ENCODE data around the gene TBX18. TPM values are rescaled to one million over a fixed set of nuclear protein-coding genes. Genes with fewer than 3 reads are reported as not detected.

Gene TBX18
- total and polyA plus RNA-seq, 2 donors from 2014 or later: 4.1 TPM; not detected in 1

- FAIRE-seq: no peak
- intact Hi-C loops (cut with DNase I): no loop called here
- H3K9ac ChIP-seq (ENCODE audit: low read length in 3 of 3): no peak overlapping the region
These were observed 68.2 kb downstream of the TBX18 start for GRCh38 chr6:84696166-84696565.

GRCh38 chr6:84691978-84692623 lies 72.3 kb downstream of the TBX18 start:
- H3K36me3 ChIP-seq (ENCODE audit: control insufficient read depth in 2 of 3, insufficient read depth in 3 of 3, low read length in 3 of 3): no peaks in the 10 kb centered on the region
- no peaks in the 10 kb centered on the region for H3K4me1 ChIP-seq (ENCODE audit: control insufficient read depth in 2 of 3, insufficient read depth in 2 of 3, low read depth in 1 of 3, low read length in 3 of 3)
- no peak overlapping the region for H3K9ac ChIP-seq (ENCODE audit: low read length in 3 of 3)
- no peak overlapping the region for H3K27ac ChIP-seq (ENCODE audit: low read depth in 2 of 2, low read length in 2 of 2)
- FAIRE-seq (no peak), DNase-seq (no peak)
- no peak for TF ChIP-seq CTCF (IDR thresholded peaks at IDR 0.05; ENCODE audit: borderline replicate concordance, extremely low read depth, insufficient read depth)
- intact Hi-C loops (cut with DNase I): no loop called here
- peaks cover 0 to 4% (median 0%) of the 10 kb centered on the region in 3 donors for H3K9me3 ChIP-seq (ENCODE audit: control insufficient read depth in 2 of 3, insufficient read depth in 1 of 3, low read length in 3 of 3)
- no peaks in the 10 kb centered on the region for H3K27me3 ChIP-seq (ENCODE audit: control insufficient read depth, insufficient read depth, low read length)
- H3K4me3 ChIP-seq (ENCODE audit: low read length in 3 of 3): no peak overlapping the region

More at GRCh38 chr6:84696166-84696565, 68.2 kb downstream of the TBX18 start:
- no peaks in the 10 kb centered on the region for H3K27me3 ChIP-seq (ENCODE audit: control insufficient read depth, insufficient read depth, low read length)
- H3K36me3 ChIP-seq (ENCODE audit: control insufficient read depth in 2 of 3, insufficient read depth in 3 of 3, low read length in 3 of 3): no peaks in the 10 kb centered on the region
- no peaks in the 10 kb centered on the region for H3K4me1 ChIP-seq (ENCODE audit: control insufficient read depth in 2 of 3, insufficient read depth in 2 of 3, low read depth in 1 of 3, low read length in 3 of 3)
- H3K27ac ChIP-seq (ENCODE audit: low read depth in 2 of 2, low read length in 2 of 2): no peak overlapping the region
- no peaks in the 10 kb centered on the region for H3K9me3 ChIP-seq (ENCODE audit: control insufficient read depth in 2 of 3, insufficient read depth in 1 of 3, low read length in 3 of 3)
- no peak for TF ChIP-seq CTCF (IDR thresholded peaks at IDR 0.05; ENCODE audit: borderline replicate concordance, extremely low read depth, insufficient read depth)
- DNase-seq: no peak
- no peak overlapping the region for H3K4me3 ChIP-seq (ENCODE audit: low read length in 3 of 3)

- Histone ChIP-seq H3K27ac (ENCODE audit: low read depth in 2 of 2, low read length in 2 of 2) (no peak overlapping the region), H3K36me3 (ENCODE audit: control insufficient read depth in 2 of 3, insufficient read depth in 3 of 3, low read length in 3 of 3) (no peaks in the 10 kb centered on the region), H3K9me3 (ENCODE audit: control insufficient read depth in 2 of 3, insufficient read depth in 1 of 3, low read length in 3 of 3) (peaks cover 0 to 9% (median 0%) of the 10 kb centered on the region in 3 donors), H3K4me3 (ENCODE audit: low read length in 3 of 3) (no peak overlapping the region), H3K4me1 (ENCODE audit: control insufficient read depth in 2 of 3, insufficient read depth in 2 of 3, low read depth in 1 of 3, low read length in 3 of 3) (no peaks in the 10 kb centered on the region), H3K9ac (ENCODE audit: low read length in 3 of 3) (no peak overlapping the region), H3K27me3 (ENCODE audit: control insufficient read depth, insufficient read depth, low read length) (no peaks in the 10 kb centered on the region)
- no peak for FAIRE-seq
- TF ChIP-seq CTCF (IDR thresholded peaks at IDR 0.05; ENCODE audit: borderline replicate concordance, extremely low read depth, insufficient read depth): no peak
- peak in 2 of 5 donors; percentile 1 to 9 for DNase-seq
- intact Hi-C loops (cut with DNase I): no loop called here
These were observed 76.1 kb downstream of the TBX18 start for GRCh38 chr6:84688141-84688873.
